H7 (cell line): ENCODE results near the gene FLT3. TPM values are rescaled to one million over a fixed set of nuclear protein-coding genes. Genes with fewer than 3 reads are reported as not detected.
"Not testable (repeated sequence)": the region's sequence is repeated elsewhere in the genome, so short reads cannot be mapped to it uniquely, and the experiment has no call there.

ENCODE experiments used
- DNase-seq: peaks from one replicate; pipeline ENCODE4 v3.0.0; 2012
- H3K27me3 ChIP-seq: 2 replicates; pipeline ENCODE4 v1.6.0; 2011; ENCODE audit warnings: mild to moderate bottlenecking, low read length; ENCODE audit not compliant: control insufficient read depth, insufficient read depth
- H3K36me3 ChIP-seq: replicated peaks from 2 replicates; pipeline ENCODE4 v1.5.1; 2011; ENCODE audit warnings: low read length; ENCODE audit not compliant: control insufficient read depth, insufficient read depth
- H3K4me3 ChIP-seq: 2 replicates; pipeline ENCODE4 v1.5.1; 2011; ENCODE audit warnings: low read depth, mild to moderate bottlenecking, control low read depth, low read length, moderate library complexity; ENCODE audit not compliant: insufficient read depth
- total RNA-seq: library from RNA; depleted of rRNA; stranded (reverse); fragments of >200 nt; shearing (Covaris generic); gene quantifications from 2 replicates; pipeline ENCODE4 v1.2.3, GENCODE V29; 2014

The FLT3 gene
- total RNA-seq, 1 experiment from 2014 or later, result 0.03 TPM

DNA sequence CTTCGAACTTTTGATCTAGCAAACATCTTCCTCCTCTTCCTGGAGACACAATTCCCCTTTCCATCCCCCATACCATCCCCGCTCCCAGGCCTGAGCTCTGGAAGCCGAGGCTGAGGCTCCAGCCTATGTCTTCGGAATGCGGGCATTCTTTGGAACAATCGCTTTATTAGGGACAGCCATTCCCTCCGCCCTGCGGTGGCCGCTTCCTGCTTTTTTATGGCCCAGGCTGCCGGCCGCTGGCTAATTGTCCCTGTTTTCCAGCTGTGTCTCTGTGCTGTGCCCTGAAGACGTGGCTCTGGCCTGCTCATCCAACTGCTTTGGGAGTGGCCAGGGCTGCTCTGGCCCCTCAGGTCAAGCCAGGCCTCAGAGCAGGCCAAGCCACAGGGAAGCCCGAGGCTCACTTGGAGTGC, 129.1 kb downstream of the FLT3 start:
- no peaks in the 10 kb centered on the region for H3K36me3 ChIP-seq
- DNase-seq, result peak; percentile 87
- H3K27me3 ChIP-seq, result peaks cover 99% of the 10 kb centered on the region
- no peak overlapping the region for H3K4me3 ChIP-seq

DNA sequence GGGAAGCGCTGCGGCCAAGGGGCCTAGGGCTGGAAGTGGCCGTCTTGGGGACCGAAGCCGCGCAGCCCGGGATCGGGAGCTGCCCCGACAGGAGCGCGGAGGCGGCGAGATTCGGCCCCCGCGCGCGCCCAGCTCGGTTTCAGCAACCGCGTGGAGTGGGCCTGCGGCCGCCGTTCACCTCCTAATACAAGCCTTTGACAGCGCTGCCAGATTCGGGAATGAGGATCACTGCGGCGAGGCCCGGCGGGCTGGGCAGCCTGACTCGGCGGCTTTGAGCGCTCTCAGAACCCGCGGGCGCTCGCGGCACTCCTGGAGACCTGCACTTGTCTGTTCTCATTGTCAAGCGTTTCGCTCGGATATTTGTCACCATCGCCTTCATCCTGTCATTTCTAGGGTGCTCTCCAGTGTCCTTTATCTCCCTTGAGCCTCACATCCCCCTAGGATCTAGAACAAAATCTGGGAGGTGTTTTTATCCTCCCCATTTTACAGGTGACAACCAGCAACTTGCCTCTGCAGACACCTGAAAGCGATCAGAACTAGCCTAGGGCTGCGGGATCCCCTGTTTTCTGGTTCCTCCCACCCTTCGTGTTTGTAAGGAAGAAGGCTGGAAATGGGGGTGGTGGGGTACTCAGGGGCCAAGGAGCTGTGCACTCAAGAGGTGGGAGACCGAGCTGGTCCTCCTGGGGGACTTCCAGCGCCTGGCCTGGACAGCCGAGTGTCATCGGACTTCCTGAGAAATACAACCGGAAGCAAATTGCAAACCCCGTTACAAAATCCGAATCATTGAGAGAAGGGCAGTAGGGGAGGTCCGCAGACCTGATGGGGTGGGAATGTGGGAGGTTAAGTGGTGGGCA, 129.8 kb downstream of the FLT3 start:
- H3K4me3 ChIP-seq, result no peak overlapping the region
- H3K36me3 ChIP-seq, result no peaks in the 10 kb centered on the region
- peaks cover 98% of the 10 kb centered on the region for H3K27me3 ChIP-seq
- peak; percentile 62 for DNase-seq

DNA sequence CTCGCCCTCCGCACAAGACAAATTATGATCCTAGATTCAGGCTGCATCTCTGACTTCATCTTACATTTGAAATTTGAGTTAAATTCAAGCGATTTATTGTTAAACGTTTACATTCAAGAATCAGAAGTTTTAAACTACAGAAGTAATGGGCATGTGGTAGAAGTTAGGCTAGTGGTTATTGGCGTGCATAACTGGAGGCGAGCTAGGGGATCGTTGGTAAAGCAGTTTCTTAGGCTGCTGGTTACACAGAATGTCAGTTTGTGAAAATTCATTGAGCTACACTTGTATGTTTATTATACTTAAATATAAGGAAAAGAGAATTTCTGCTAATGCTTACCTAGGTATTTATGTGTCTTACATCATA, 130.5 kb downstream of the FLT3 start:
- no peak for DNase-seq
- Histone ChIP-seq H3K4me3 (no peak overlapping the region), H3K36me3 (no peaks in the 10 kb centered on the region), H3K27me3 (peaks cover 98% of the 10 kb centered on the region)

DNA sequence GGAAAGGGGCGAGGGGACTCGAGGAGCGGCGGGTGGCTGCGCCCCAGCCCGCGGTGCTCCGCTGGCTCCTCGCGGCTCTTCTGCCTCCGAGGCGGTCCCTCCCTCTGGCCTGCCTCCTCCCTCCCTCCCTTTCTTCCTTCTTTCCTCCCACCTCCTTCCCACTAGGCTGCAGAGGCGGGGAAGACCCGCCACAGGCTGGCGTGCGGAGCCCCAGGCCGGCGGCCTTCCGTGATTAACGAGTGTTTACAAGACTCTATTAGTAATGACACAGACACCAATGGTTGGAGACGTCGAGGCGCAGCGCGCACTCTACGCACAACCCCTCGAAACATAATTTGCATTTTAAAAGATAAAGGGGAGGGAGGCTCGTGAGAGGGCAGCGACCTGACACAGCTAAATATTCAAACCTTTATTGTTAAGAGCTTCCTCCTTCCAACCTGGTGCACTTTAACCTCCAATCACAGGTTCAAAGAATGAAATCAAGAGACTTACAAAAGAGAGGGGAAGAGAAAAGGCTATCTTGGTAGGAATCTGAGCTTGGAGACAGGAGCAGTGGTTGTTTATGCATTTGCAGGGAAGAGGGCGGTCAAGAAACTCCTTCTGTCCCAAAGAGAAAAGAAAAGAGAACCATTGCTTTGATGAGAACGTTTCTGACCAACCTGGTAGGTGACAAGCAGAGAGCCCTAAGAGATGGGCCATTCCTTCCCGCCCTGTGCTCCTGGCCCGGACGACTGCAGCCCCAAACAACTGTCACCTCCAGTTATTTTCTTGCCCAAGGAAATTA, 131.1 kb downstream of the FLT3 start, which contains the start of gene CDX2:
TSS of gene CDX2 (minus strand) at position 234 of the 784 bp plus-strand sequence. CDS start 309 bp downstream, outside the sequence.
- Histone ChIP-seq H3K36me3 (no peaks in the 10 kb centered on the region), H3K27me3 (peaks cover 98% of the 10 kb centered on the region), H3K4me3 (peak within 1 kb of the TSS; percentile 37)
- peak; percentile 84 for DNase-seq

DNA sequence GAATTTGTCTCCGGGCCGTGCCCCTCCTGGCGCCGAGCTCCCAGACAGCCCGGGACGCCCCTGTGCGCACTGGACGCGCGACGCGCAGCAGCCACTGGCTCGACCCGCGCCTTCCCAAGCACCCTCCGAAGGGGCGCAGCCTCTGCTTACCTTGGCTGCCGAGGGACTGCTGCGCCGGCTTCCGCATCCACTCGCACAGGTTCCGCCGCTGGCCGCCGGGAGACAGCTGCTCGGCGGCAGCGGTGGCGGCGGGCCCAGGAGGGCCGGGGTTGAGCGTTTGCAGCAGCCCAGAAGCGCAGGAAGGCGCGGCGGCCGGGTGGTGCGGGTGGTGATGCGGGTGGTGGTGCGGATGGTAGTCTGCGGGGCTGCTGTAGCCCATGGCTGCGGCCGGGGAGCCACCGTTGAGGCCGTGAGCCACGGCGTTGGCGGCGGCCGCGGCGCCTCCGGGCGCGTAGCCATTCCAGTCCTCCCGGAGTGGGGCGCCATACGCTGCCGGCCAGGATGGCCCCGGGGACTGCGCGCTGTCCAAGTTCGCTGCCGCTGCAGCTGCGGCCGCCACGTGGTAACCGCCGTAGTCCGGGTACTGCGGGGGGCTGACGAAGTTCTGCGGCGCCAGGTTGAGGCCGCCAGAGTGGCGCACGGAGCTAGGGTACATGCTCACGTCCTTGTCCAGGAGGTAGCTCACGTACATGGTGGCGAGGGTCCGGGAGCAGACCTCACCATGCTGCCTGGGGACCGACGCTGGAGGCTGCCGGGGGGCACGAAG, 131.9 kb downstream of the FLT3 start:
- Histone ChIP-seq H3K36me3 (no peaks in the 10 kb centered on the region), H3K4me3 (peak overlapping the region; percentile 37), H3K27me3 (peaks cover 98% of the 10 kb centered on the region)
- DNase-seq, result peak; percentile 83

DNA sequence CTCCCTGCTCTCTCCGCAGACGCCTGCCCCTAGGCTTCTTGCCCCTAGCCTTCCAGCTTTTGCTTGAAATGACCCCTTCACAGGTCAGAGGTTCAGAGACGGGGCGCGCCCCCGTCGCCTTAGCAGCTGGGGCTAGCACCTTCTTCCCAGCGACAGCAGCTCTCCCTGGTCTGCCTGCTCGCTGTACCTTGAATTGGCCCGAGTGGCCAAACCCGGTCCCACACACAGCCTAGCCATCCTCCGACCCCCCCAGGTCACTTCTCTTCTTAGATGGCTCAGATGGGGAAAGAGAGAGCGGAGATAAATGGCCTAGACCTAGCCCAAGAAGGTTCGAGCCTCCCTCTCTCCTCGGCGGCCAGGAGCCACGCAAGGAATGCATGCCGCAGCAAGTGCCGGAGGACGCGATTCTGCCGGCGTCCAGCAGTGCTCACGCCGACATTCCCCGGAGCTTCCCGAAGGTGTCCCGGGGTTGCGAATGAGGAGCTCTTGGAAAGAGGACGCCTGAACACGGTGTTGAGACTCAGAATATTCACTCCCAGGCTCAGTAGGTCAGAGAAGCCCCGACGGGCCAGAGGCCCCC, 132.6 kb downstream of the FLT3 start:
- no peak overlapping the region for H3K4me3 ChIP-seq
- peak; percentile 42 for DNase-seq
- no peaks in the 10 kb centered on the region for H3K36me3 ChIP-seq
- peaks cover 98% of the 10 kb centered on the region for H3K27me3 ChIP-seq

DNA sequence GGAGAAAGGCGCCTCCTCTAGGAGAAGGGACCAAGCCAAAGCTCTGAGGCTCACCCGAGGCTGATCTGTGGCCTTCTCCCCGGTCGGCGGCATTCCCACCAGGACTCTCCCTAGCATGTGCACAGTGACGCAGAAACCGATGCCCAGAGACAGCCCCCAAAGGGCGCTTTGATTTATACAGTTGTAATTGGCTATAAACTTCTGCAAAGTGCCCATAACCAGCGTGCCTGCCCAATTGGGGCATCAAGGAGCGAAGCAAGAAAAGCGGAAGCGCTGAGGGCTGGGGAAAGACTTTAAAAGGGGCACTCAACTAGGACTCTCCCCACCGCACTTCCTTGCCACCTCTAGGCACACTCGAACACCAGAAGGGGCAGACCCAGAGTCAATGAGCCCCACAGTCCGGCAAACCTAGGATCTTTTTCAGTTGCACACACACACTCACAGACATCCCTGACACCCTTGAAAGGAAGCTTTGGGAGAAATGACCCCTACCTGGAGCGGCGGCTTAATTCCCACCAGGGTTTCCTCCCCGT, 133.1 kb downstream of the FLT3 start:
- Histone ChIP-seq H3K36me3 (no peaks in the 10 kb centered on the region), H3K4me3 (no peak overlapping the region), H3K27me3 (peaks cover 98% of the 10 kb centered on the region)
- DNase-seq, result peak; percentile 49

DNA sequence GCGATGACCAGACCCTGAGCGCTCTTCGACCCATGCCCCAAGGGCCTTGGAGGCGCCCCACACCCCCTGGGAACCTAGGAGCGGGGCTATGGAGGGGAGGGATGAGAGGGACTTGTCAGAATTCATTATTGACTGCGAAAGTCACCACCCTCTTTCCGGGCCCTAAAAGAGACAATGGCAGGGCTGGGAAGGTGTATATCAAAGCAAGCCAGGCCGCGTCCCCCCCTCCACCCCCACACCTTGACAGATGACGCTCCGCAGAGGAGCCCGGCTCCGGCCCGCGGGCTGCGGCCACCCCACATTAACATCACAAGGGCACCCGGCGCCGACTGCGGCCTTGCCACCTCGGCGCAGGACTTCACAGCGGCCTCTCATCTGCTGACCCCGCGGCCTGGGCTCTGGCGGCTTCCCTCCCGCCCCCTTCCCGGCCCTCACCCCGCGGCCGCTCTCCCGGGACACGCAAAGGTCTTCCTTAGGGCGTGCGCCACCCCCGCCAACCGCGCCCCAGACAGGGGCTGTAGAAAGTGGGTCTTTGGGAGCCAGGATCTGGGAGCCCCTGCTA, 133.7 kb downstream of the FLT3 start:
- 0 out of 2 replicates have a peak overlapping the region, but pooled peaks have one; percentile 8 for H3K4me3 ChIP-seq
- H3K36me3 ChIP-seq, result no peaks in the 10 kb centered on the region
- DNase-seq, result peak; percentile 84
- peaks cover 98% of the 10 kb centered on the region for H3K27me3 ChIP-seq

DNA sequence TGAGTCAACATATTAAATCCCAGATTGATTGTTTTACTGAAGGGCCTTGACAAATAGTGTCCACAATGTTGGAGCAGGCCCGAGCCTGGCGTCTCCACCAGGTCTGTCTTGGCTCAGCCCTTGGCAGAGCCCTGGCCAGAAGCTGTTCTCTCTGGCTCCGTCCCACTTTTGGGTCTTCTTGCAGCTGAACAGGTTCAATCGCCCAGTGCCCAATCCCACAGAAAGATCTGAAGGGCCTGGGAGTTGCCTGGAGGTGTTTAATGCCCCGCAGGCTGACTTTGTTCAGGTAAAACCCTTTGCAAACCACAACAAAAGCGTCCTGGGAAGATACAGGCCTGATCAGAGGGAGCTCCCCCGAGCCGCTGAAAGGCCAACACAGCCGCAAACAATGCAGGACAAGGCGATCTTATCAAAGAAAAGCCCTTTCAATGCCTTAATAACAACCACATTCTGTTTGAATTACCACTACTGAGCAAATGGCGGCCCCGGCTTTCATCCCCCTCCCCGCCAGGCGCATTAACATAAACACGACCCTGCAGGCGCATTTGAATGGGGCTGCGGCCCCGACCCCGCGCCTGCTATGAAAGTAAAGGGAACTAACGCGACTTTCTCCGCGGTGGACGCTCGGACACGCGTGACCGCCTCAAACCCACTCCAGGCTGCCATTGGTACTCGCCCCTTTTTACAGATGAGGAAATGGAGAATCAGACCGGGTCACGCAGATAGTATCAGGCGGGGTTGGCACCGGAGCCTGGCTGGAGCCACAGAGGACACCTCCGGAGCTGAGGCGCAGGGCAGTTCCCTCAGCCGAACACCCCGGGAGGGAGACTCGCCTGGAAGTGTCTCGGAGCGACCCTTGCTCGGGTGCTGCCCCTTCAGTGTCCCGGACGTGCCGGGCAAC, 134.4 kb downstream of the FLT3 start:
- DNase-seq, result peak; percentile 86
- peak overlapping the region; percentile 8; the same call in 1 of the 2 replicates for H3K4me3 ChIP-seq
- H3K36me3 ChIP-seq, result no peaks in the 10 kb centered on the region
- H3K27me3 ChIP-seq, result peaks cover 99% of the 10 kb centered on the region

DNA sequence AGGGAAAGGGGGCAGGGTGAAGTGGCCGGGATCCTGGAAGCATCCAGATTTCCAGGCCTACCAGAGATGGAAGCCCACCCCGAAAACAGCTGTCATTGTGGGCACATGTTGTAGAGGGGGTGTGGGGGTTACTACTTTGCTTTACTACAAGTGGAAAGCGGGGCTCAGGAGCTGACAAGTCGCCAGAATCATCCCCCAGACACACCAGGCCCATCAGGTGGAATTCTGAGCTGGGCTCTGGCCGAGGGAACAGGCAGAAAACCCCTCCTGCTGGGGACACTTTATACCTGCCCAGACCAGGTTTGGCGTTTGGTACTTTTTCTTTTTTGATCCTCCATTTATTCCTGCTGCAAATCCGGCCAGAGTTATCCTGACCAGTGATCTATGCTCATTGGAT, 135.0 kb downstream of the FLT3 start:
- Histone ChIP-seq H3K27me3 (peaks cover 99% of the 10 kb centered on the region), H3K36me3 (no peaks in the 10 kb centered on the region), H3K4me3 (no peak overlapping the region)
- DNase-seq, result peak; percentile 48

DNA sequence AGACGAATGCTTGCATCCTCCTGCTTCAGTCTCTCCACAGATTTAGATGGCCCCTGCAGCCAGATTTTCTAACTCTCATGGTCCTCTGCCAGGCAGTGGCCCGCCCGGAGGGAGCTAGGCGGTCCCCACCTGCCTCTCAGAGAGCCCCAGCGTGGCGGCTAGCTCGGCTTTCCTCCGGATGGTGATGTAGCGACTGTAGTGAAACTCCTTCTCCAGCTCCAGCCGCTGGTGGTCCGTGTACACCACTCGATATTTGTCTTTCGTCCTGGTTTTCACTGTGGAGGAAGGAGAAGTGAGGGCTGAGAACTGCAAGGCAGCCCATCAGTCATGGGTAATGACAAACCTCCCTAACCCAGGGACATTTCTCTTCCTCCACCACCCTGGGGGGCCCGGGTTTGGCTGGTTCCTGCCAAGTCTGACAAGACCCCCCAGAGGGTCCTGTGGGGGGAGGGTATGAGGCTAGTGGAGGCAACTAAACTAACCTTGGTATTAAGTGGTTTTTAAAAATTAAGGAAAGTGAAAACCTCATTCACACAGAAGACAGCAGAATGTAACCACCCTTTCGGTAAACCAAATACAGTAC, 135.5 kb downstream of the FLT3 start:
- no peaks in the 10 kb centered on the region for H3K36me3 ChIP-seq
- peaks cover 99% of the 10 kb centered on the region for H3K27me3 ChIP-seq
- no peak overlapping the region for H3K4me3 ChIP-seq
- no peak for DNase-seq

DNA sequence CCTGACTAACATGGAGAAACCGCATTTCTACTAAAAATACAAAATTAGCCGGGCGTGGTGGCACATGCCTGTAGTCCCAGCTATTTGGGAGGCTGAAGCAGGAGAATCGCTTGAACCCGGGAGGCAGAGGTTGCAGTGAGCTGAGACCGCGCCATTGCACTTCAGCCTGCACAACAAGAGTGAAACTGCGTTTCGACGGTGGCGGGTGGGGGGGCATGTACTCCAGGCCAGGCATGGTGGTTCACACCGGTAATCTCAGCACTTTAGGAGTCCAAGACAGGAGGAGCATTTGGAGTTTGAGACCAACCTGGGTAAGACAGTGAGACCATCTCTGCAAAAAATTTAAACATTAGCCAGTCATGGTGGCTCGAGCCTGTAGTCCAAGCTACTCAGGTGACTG, 136.2 kb downstream of the FLT3 start:
- not testable (repeated sequence) for H3K36me3 ChIP-seq, H3K4me3 ChIP-seq, DNase-seq
- H3K27me3 ChIP-seq, result peaks cover 99% of the 10 kb centered on the region

DNA sequence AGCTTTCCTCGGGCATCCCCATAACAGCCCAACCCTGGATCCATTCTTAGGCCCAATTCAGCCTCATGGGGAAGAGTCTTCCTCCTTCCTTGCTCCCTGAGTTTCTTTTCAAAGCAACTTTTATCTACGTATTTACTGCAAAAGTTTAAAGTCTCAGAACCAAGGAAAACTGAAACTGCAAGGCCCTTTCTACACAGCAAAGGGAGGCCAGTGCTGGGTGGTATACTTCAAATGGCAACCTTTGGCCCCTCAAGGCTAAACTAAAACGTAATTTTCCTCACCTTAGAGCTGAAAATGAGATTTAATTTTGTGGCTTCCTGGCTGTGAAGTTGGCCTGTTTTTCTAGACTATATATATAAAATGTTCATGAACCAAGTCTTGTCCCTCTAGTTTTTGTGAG, 136.9 kb downstream of the FLT3 start:
- H3K4me3 ChIP-seq, result no peak overlapping the region

More for the DNA sequence above, 136.9 kb downstream of the FLT3 start:
- Histone ChIP-seq H3K27me3 (peaks cover 99% of the 10 kb centered on the region), H3K36me3 (no peaks in the 10 kb centered on the region)
- no peak for DNase-seq
